Fibroblast of skin of right biceps (primary cell): ENCODE results near the gene EPB41L4A.

Experiments used
- DNase-seq: peaks from one replicate; pipeline ENCODE4 v3.0.0-alpha.2; 2013

Gene EPB41L4A

GRCh38 chr5:112200131-112200530 is 218.9 kb downstream of the EPB41L4A start:
- no peak for DNase-seq

GRCh38 chr5:112196584-112196983 is 222.5 kb downstream of the EPB41L4A start:
- DNase-seq: no peak

- no peak for DNase-seq
These were observed 223.2 kb downstream of the EPB41L4A start for GRCh38 chr5:112195924-112196323.

- no peak for DNase-seq
These were observed 226.2 kb downstream of the EPB41L4A start for GRCh38 chr5:112192866-112193265.

- DNase-seq: no peak
These were observed 227.0 kb downstream of the EPB41L4A start for GRCh38 chr5:112192072-112192471.

- no peak for DNase-seq
These were observed 229.7 kb downstream of the EPB41L4A start for GRCh38 chr5:112189391-112189790.

- peak; percentile 48 for DNase-seq
These were observed 232.6 kb downstream of the EPB41L4A start for GRCh38 chr5:112186401-112186990.

- no peak for DNase-seq
These were observed 235.2 kb downstream of the EPB41L4A start for GRCh38 chr5:112183874-112184273.

GRCh38 chr5:112183103-112183711 is 235.9 kb downstream of the EPB41L4A start:
- peak; percentile 57 for DNase-seq

GRCh38 chr5:112179290-112179689 is 239.8 kb downstream of the EPB41L4A start:
- DNase-seq: no peak

GRCh38 chr5:112174959-112175594 is 244.0 kb downstream of the EPB41L4A start:
- peak; percentile 51 for DNase-seq

GRCh38 chr5:112165897-112166737 is 253.0 kb downstream of the EPB41L4A start:
- no peak for DNase-seq

GRCh38 chr5:112165399-112165798 is 253.7 kb downstream of the EPB41L4A start:
- no peak for DNase-seq

GRCh38 chr5:112163435-112163834 is 255.6 kb downstream of the EPB41L4A start:
- DNase-seq: no peak

GRCh38 chr5:112161392-112161748 is 257.7 kb downstream of the EPB41L4A start:
- DNase-seq: no peak

GRCh38 chr5:112160652-112161391 is 258.3 kb downstream of the EPB41L4A start:
- DNase-seq: peak; percentile 91

GRCh38 chr5:112159435-112159834 is 259.6 kb downstream of the EPB41L4A start:
- no peak for DNase-seq

GRCh38 chr5:112156211-112156610 is 262.9 kb downstream of the EPB41L4A start:
- DNase-seq: no peak

- DNase-seq: peak; percentile 81
These were observed 264.0 kb downstream of the EPB41L4A start for GRCh38 chr5:112154940-112155686.

- DNase-seq: no peak
These were observed 269.4 kb downstream of the EPB41L4A start for GRCh38 chr5:112149727-112150126.

- DNase-seq: peak; percentile 93
These were observed 272.5 kb downstream of the EPB41L4A start for GRCh38 chr5:112146323-112147226.
